Tibial nerve (tissue), 4 donors: ENCODE data around the gene GRM1. TPM values are rescaled to one million over a fixed set of nuclear protein-coding genes. Genes with fewer than 3 reads are reported as not detected.

ENCODE experiments used
- DNase-seq, 2 donors: peaks; one replicate each; pipeline ENCODE4 v3.0.0-alpha.2; 2019; ENCODE audit warnings: low spot score in 2 of 2
- H3K27ac ChIP-seq, 4 donors: fragments of 200-600 bp; sonication (generic) in 3 of 4; one replicate each; pipeline ENCODE4 v1.5.1; 2017 to 2019; ENCODE audit warnings: mild to moderate bottlenecking in 1 of 4
- H3K27me3 ChIP-seq, 2 donors: fragments of 200-600 bp; sonication (generic) in 1 of 2; one replicate each; pipeline versions ENCODE4 v1.5.1 to v1.6.0; 2017 to 2019
- H3K36me3 ChIP-seq, 3 donors: fragments of 200-600 bp; sonication (generic); one replicate each; pipeline ENCODE4 v1.5.1; 2018 to 2019
- H3K4me1 ChIP-seq, 4 donors: fragments of 200-600 bp; sonication (generic) in 3 of 4; one replicate each; pipeline ENCODE4 v1.5.1; 2017 to 2019
- H3K4me3 ChIP-seq, 4 donors: fragments of 200-600 bp; sonication (generic) in 3 of 4; one replicate each; pipeline ENCODE4 v1.5.1; 2017 to 2019; ENCODE audit warnings: mild to moderate bottlenecking in 1 of 4, moderate library complexity in 1 of 4
- H3K9me3 ChIP-seq, 4 donors: fragments of 200-600 bp; sonication (generic) in 3 of 4; one replicate each; pipeline ENCODE4 v1.5.1; 2017 to 2019
- CTCF ChIP-seq, 5 experiments: fragments of 200-600 bp in 3 of 5; fragments of 450-650 bp in 2 of 5; sonication (generic) in 3 of 5; IDR thresholded peaks; one replicate each; pipeline ENCODE4 v1.5.1; 2016 to 2019; ENCODE audit warnings: antibody characterized with exemption in 5 of 5, mild to moderate bottlenecking in 3 of 5, moderate library complexity in 2 of 5
- EP300 ChIP-seq, 2 donors: sonication (generic); formaldehyde crosslinking; IDR thresholded peaks; one replicate each; pipeline ENCODE4 v1.6.1; 2017; ENCODE audit warnings: antibody characterized with exemption in 2 of 2, mild to moderate bottlenecking in 1 of 2
- POLR2A ChIP-seq, 2 donors: fragments of 450-650 bp; IDR thresholded peaks; one replicate each; pipeline ENCODE4 v1.6.1; 2017; ENCODE audit warnings: antibody characterized with exemption in 2 of 2, mild to moderate bottlenecking in 2 of 2, moderate library complexity in 2 of 2
- WGBS, 2 donors: methylation state at CpG; one replicate each; pipeline ENCODE4 v1.1.5; 2018; 5-methylcytosine and 5-hydroxymethylcytosine counted together
- total RNA-seq, 4 donors: library from RNA; depleted of rRNA; stranded (reverse); fragments of >200 nt; gene quantifications; one replicate each; pipeline ENCODE4 v1.1.0, GENCODE V29; 2016

GRM1 gene
- total RNA-seq, 4 donors from 2014 or later: 0.30 to 0.63 (median 0.44) TPM; not detected in 1

GRCh38 chr6:146359131-146359530 lies 330.3 kb downstream of the GRM1 start:
- no peak overlapping the region for H3K27ac ChIP-seq
- no peaks in the 10 kb centered on the region for H3K27me3 ChIP-seq
- H3K9me3 ChIP-seq: no peaks in the 10 kb centered on the region
- no peaks in the 10 kb centered on the region for H3K4me1 ChIP-seq
- no peak for DNase-seq
- no peaks in the 10 kb centered on the region for H3K36me3 ChIP-seq
- TF ChIP-seq CTCF (IDR thresholded peaks at IDR 0.05): no peak
- no peak for TF ChIP-seq EP300 (IDR thresholded peaks at IDR 0.05)
- no peak overlapping the region for H3K4me3 ChIP-seq

- TF ChIP-seq EP300 (IDR thresholded peaks at IDR 0.05): no peak
- TF ChIP-seq CTCF (IDR thresholded peaks at IDR 0.05): no peak
- TF ChIP-seq POLR2A (IDR thresholded peaks at IDR 0.05): no peak
- Histone ChIP-seq H3K4me3 (no peak overlapping the region), H3K27me3 (no peaks in the 10 kb centered on the region), H3K9me3 (no peaks in the 10 kb centered on the region), H3K36me3 (no peaks in the 10 kb centered on the region), H3K4me1 (no peaks in the 10 kb centered on the region), H3K27ac (no peak overlapping the region)
- WGBS, 2 donors: 45 to 54% methylated on average over 4 of the region's 4 CpGs
- no peak for DNase-seq
Measured at GRCh38 chr6:146361128-146361924, 332.5 kb downstream of the GRM1 start.

- DNase-seq: no peak
- WGBS, 2 donors: 82 to 86% methylated on average over 7 of the region's 7 CpGs
- Histone ChIP-seq H3K4me3 (no peak overlapping the region), H3K9me3 (no peaks in the 10 kb centered on the region), H3K27me3 (no peaks in the 10 kb centered on the region), H3K4me1 (no peaks in the 10 kb centered on the region), H3K27ac (no peak overlapping the region), H3K36me3 (no peaks in the 10 kb centered on the region)
- TF ChIP-seq POLR2A (IDR thresholded peaks at IDR 0.05) (no peak), CTCF (IDR thresholded peaks at IDR 0.05) (no peak), EP300 (IDR thresholded peaks at IDR 0.05) (no peak)
Measured at GRCh38 chr6:146363838-146364607, 335.2 kb downstream of the GRM1 start.

- WGBS, 2 donors: 78 to 82% methylated on average over 3 of the region's 3 CpGs
- no peaks in the 10 kb centered on the region for H3K4me1 ChIP-seq
- no peaks in the 10 kb centered on the region for H3K27me3 ChIP-seq
- TF ChIP-seq CTCF (IDR thresholded peaks at IDR 0.05) (no peak), EP300 (IDR thresholded peaks at IDR 0.05) (no peak), POLR2A (IDR thresholded peaks at IDR 0.05) (no peak)
- no peaks in the 10 kb centered on the region for H3K36me3 ChIP-seq
- DNase-seq: no peak
- no peak overlapping the region for H3K27ac ChIP-seq
- H3K4me3 ChIP-seq: no peak overlapping the region
- H3K9me3 ChIP-seq: peaks cover 0 to 3% (median 0%) of the 10 kb centered on the region in 4 donors
Measured at GRCh38 chr6:146364816-146365594, 336.1 kb downstream of the GRM1 start.
